ENCODE data around the gene COL21A1.

GRCh38 chr6:56050530-56051201, 196.7 kb downstream of the COL21A1 start:
- no peak for TF ChIP-seq POLR2A (IDR thresholded peaks at IDR 0.05)
- TF ChIP-seq CTCF (IDR thresholded peaks at IDR 0.05), result no peak
